ENCODE data around the gene SLC25A38.

Gene SLC25A38

GRCh38 chr3:39407259-39407629 lies 24.1 kb downstream of the SLC25A38 start:
- no peak for DNase-seq (ENCODE audit: low read depth)
- peak overlapping the region; percentile 65 for H3K4me3 ChIP-seq (ENCODE audit: control insufficient read depth, low read depth, low read length)
- no peak for TF ChIP-seq CTCF (conservative IDR thresholded peaks at IDR 0.05; ENCODE audit: control insufficient read depth, insufficient read depth, low read depth, low read length)

GRCh38 chr3:39407773-39408492 lies 24.8 kb downstream of the SLC25A38 start:
- peak; percentile 30 for DNase-seq (ENCODE audit: low read depth)
- H3K4me3 ChIP-seq (ENCODE audit: control insufficient read depth, low read depth, low read length) = peak overlapping the region; percentile 65
- TF ChIP-seq CTCF (conservative IDR thresholded peaks at IDR 0.05; ENCODE audit: control insufficient read depth, insufficient read depth, low read depth, low read length) = no peak

DNA sequence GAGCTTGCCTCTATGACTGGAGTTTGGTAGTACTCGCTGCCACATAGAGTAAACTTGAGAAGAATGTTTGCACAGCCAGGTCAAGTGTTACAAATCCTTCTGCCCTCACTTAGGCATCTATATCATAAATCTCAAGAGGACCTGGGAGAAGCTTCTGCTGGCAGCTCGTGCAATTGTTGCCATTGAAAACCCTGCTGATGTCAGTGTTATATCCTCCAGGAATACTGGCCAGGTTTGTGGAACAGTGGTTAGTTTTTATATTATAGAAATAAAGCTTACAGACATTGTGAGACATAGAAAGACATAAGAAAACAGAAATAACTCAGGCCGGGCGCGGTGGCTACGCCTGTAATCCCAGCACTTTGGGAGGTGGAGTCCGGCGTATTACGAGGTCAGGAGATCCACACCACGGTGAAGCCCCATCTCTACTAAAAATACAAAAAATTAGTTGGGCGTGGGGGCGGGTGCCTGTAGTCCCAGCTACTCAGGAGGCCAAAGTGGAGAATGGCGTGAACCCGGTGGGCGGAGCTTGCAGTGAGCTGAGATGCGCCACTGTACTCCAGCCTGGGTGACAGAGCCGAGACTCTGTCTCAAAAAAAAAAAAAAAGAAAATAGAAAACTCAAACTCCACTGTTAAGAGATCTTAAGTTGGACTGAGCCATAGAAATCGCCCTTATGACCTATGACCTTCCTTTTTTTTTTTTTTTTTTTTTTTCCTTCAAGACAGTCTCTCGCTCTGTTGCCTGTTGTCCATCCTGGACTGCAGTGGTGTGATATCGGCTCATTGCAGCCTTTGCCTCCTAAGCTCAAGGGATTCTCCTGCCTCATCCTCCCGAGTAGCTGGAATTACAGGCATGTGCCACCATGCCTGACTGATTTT lies 25.6 kb downstream of the SLC25A38 start:
- H3K4me3 ChIP-seq (ENCODE audit: control insufficient read depth, low read depth, low read length) = peak overlapping the region; percentile 65
- no peak for DNase-seq (ENCODE audit: low read depth)
- no peak for TF ChIP-seq CTCF (conservative IDR thresholded peaks at IDR 0.05; ENCODE audit: control insufficient read depth, insufficient read depth, low read depth, low read length)

GRCh38 chr3:39409514-39410136 lies 26.5 kb downstream of the SLC25A38 start:
- H3K4me3 ChIP-seq (ENCODE audit: control insufficient read depth, low read depth, low read length) = peak overlapping the region; percentile 23
- DNase-seq (ENCODE audit: low read depth) = no peak
- TF ChIP-seq CTCF (conservative IDR thresholded peaks at IDR 0.05; ENCODE audit: control insufficient read depth, insufficient read depth, low read depth, low read length) = no peak

GRCh38 chr3:39410893-39411292 lies 27.7 kb downstream of the SLC25A38 start:
- no peak overlapping the region for H3K4me3 ChIP-seq (ENCODE audit: control insufficient read depth, low read depth, low read length)
- DNase-seq (ENCODE audit: low read depth) = no peak
- no peak for TF ChIP-seq CTCF (conservative IDR thresholded peaks at IDR 0.05; ENCODE audit: control insufficient read depth, insufficient read depth, low read depth, low read length)

DNA sequence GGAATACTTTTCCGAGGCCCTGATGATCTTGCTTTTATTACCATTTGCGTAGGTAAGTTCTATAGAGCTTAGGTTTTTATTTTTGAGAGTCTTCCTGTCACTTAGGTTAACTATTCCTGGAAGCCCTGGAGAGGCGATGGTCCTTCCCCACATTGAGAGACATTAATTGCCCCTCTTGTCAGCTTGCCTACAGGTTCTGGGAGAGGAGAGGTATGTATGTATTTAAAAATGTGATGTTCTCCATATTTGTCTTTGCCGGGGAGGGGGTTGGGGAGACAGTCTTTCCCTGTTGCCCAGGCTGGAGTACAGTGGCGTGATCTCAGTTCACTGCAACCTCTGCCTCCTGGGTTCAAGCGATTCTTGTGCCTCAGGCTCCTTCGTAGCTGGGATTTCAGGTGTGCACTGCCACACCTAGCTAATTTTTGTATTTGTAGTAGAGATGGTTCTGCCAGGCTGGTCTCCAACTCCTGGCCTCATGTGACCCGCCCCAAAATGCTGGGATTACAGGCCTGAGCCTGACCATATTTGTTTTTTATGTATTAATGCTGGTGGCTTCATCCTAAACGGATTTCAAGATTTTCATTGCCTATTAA lies 29.6 kb downstream of the SLC25A38 start:
- DNase-seq (ENCODE audit: low read depth) = no peak
- H3K4me3 ChIP-seq (ENCODE audit: control insufficient read depth, low read depth, low read length) = no peak overlapping the region
- no peak for TF ChIP-seq CTCF (conservative IDR thresholded peaks at IDR 0.05; ENCODE audit: control insufficient read depth, insufficient read depth, low read depth, low read length)
